Parathyroid adenoma (tissue), 2 donors: ENCODE measurements around the gene CTCF.

ENCODE experiments used
- H2AFZ ChIP-seq: fragments of 300-600 bp; sonication (generic); one replicate; pipeline ENCODE4 v1.7.0; 2017; ENCODE audit warnings: antibody characterized with exemption, mild to moderate bottlenecking
- H3K27ac ChIP-seq: fragments of 300-600 bp; sonication (generic); one replicate; pipeline ENCODE4 v1.7.0; 2017
- H3K27me3 ChIP-seq: fragments of 300-600 bp; sonication (generic); one replicate; pipeline ENCODE4 v1.7.0; 2017; ENCODE audit warnings: low read length; ENCODE audit not compliant: control insufficient read depth, insufficient read depth
- H3K36me3 ChIP-seq: fragments of 300-600 bp; sonication (generic); one replicate; pipeline ENCODE4 v1.7.0; 2017; ENCODE audit warnings: low read length; ENCODE audit not compliant: control insufficient read depth, insufficient read depth
- H3K4me1 ChIP-seq: fragments of 300-600 bp; sonication (generic); one replicate; pipeline ENCODE4 v1.7.0; 2017; ENCODE audit warnings: control low read depth
- H3K4me2 ChIP-seq: fragments of 300-600 bp; sonication (generic); one replicate; pipeline ENCODE4 v1.7.0; 2017; ENCODE audit warnings: low read length
- H3K4me3 ChIP-seq: fragments of 300-600 bp; sonication (generic); one replicate; pipeline ENCODE4 v1.7.0; 2017; ENCODE audit warnings: low read depth, low read length
- H3K79me2 ChIP-seq: fragments of 300-600 bp; sonication (generic); one replicate; pipeline ENCODE4 v1.7.0; 2017; ENCODE audit warnings: control low read depth
- H3K9ac ChIP-seq: fragments of 300-600 bp; sonication (generic); one replicate; pipeline ENCODE4 v1.7.0; 2017; ENCODE audit warnings: mild to moderate bottlenecking
- H3K9me3 ChIP-seq: fragments of 300-600 bp; sonication (generic); one replicate; pipeline ENCODE4 v1.7.0; 2017; ENCODE audit warnings: low read length; ENCODE audit not compliant: control insufficient read depth
- TF ChIP-seq, protein P1 (sequence below): fragments of 300-600 bp; sonication (generic); IDR thresholded peaks from one replicate; pipeline ENCODE4 v1.7.0; 2017; ENCODE audit warnings: antibody characterized with exemption, mild to moderate bottlenecking
- donor health status: primary hyperparathyroidism.

CTCF gene

DNA sequence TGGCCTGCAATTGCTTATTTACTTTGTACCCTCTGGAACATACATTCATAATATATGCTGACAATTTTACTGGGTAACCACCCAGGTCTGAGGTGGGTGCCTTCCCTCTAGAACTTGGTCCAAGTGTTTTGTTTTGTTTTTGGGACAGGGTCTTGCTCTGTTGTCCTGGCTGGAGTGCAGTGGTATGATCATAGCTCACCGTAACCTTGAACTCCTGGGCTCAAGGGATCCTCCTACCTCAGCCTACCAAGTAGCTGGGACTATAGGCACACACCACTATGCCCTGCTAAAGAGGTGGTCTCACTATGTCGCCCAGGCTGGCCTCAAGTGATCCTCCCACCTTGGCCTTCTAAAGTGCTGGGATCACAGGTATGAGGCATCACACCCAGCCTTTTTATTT, 11.2 kb upstream of the CTCF start:
- Histone ChIP-seq H3K4me1 (no peaks in the 10 kb centered on the region), H3K9ac (no peak overlapping the region)

DNA sequence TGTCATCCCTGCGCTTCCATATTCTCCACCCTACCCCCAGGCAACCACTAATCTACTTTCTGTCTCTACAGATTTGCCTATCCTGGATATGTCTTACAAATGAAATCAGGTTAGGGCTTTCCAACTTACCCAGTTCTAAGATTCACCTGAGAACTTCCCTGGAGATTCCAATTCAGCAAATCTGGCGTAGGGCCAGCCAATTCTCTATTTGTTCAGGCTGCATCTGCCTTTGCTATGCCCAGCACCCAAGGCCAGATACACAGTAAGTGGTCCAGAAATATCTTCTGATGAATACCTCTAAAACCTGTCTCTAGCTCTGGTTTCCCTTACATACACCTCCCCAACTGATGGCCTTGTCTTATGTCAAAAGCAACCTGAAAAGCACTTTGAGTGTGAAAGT, 10.4 kb upstream of the CTCF start:
- Histone ChIP-seq H3K4me2 (no peak overlapping the region), H3K4me3 (no peak overlapping the region), H3K27me3 (no peaks in the 10 kb centered on the region), H3K79me2 (peaks cover 4% of the 10 kb centered on the region), H3K9me3 (no peaks in the 10 kb centered on the region), H3K4me1 (no peaks in the 10 kb centered on the region), H3K27ac (peak overlapping the region; percentile 1), H3K36me3 (no peaks in the 10 kb centered on the region), H3K9ac (no peak overlapping the region), H2AFZ (no peak overlapping the region)
- TF ChIP-seq, protein P1, sequence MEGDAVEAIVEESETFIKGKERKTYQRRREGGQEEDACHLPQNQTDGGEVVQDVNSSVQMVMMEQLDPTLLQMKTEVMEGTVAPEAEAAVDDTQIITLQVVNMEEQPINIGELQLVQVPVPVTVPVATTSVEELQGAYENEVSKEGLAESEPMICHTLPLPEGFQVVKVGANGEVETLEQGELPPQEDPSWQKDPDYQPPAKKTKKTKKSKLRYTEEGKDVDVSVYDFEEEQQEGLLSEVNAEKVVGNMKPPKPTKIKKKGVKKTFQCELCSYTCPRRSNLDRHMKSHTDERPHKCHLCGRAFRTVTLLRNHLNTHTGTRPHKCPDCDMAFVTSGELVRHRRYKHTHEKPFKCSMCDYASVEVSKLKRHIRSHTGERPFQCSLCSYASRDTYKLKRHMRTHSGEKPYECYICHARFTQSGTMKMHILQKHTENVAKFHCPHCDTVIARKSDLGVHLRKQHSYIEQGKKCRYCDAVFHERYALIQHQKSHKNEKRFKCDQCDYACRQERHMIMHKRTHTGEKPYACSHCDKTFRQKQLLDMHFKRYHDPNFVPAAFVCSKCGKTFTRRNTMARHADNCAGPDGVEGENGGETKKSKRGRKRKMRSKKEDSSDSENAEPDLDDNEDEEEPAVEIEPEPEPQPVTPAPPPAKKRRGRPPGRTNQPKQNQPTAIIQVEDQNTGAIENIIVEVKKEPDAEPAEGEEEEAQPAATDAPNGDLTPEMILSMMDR, result no peak

More for the DNA sequence above, 11.2 kb upstream of the CTCF start:
- Histone ChIP-seq H3K79me2 (peaks cover 4% of the 10 kb centered on the region), H2AFZ (no peak overlapping the region), H3K27ac (no peak overlapping the region), H3K36me3 (no peaks in the 10 kb centered on the region), H3K27me3 (no peaks in the 10 kb centered on the region), H3K4me3 (no peak overlapping the region), H3K4me2 (no peak overlapping the region), H3K9me3 (no peaks in the 10 kb centered on the region)
- TF ChIP-seq, protein P1, result no peak

DNA sequence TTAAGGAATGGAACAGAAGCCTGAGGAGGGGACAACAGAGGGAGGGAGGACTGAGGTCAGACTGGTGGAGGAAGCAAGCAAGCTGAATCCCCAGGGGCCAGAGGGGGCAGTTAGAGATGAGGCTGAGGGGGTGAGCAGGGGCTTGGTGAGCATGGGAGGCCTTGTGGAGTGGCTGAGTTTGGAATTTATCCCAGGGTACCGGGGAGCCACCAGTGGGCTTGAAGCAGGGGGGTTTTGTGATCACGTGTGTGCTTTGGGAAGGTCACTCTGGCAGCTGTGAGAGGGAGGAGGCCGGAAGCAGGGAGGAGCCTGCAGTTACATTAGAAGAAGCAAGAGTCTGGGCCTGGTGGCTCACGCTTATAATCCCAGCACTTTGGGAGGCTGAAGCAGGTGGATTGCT, 9.8 kb upstream of the CTCF start:
- Histone ChIP-seq H3K36me3 (no peaks in the 10 kb centered on the region), H3K27ac (peak overlapping the region; percentile 1), H3K9ac (no peak overlapping the region), H3K4me1 (no peaks in the 10 kb centered on the region), H2AFZ (no peak overlapping the region), H3K79me2 (peaks cover 4% of the 10 kb centered on the region), H3K4me3 (no peak overlapping the region), H3K4me2 (no peak overlapping the region), H3K27me3 (no peaks in the 10 kb centered on the region), H3K9me3 (no peaks in the 10 kb centered on the region)
- TF ChIP-seq, protein P1, result no peak

DNA sequence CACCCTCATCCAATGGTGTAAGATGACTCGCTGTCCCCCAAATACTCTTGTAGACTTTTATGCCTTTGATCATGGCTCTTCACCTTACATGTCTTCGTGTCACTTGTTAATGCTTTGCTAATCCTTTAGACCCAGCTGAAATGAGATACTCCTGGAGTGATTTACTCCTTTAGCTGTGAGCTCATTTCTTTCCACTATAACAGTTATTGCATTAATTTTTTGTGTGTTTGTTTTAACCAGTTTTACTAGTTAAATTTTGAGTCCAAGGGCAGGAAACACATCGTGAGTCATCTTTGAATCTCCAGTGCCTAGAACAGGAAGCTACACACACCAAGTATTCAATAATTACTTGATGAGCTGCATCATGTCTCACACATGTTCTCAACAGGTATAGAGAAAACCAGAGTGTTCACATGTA, 6.5 kb upstream of the CTCF start:
- no peak overlapping the region for H3K4me2 ChIP-seq
- peaks cover 7% of the 10 kb centered on the region for H3K79me2 ChIP-seq
- no peaks in the 10 kb centered on the region for H3K9me3 ChIP-seq
- H3K4me1 ChIP-seq, result no peaks in the 10 kb centered on the region
- no peak overlapping the region for H3K9ac ChIP-seq
- TF ChIP-seq, protein P1, result no peak
- H3K27me3 ChIP-seq, result no peaks in the 10 kb centered on the region
- no peaks in the 10 kb centered on the region for H3K36me3 ChIP-seq
- H3K27ac ChIP-seq, result no peak overlapping the region
- no peak overlapping the region for H2AFZ ChIP-seq
- no peak overlapping the region for H3K4me3 ChIP-seq

DNA sequence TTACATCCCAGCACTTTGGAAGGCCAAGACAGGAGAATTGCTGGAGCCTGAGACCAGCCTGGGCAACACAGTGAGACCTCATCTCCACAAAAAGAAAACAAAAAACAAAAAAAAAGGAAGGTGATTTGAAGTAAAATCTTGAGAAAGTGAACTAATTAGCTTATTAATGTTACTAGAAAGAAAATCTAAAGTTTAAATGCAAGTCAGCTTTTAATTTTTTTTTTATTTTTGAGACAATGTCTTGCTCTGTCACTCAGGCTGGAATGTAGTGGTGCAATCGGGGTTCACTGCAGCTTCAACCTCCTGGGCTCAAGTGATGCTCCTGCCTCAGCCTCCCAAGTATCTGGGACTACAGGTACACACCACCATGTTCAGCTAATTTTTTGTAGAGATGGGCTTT, 3.5 kb upstream of the CTCF start:
- H3K27ac ChIP-seq, result no peak overlapping the region
- H2AFZ ChIP-seq, result no peak overlapping the region
- TF ChIP-seq, protein P1, result no peak
- no peaks in the 10 kb centered on the region for H3K36me3 ChIP-seq
- peaks cover 4% of the 10 kb centered on the region for H3K4me1 ChIP-seq
- H3K4me2 ChIP-seq, result no peak overlapping the region
- H3K9me3 ChIP-seq, result no peaks in the 10 kb centered on the region
- no peak overlapping the region for H3K4me3 ChIP-seq
- H3K79me2 ChIP-seq, result peaks cover 3% of the 10 kb centered on the region
- no peak overlapping the region for H3K9ac ChIP-seq
- no peaks in the 10 kb centered on the region for H3K27me3 ChIP-seq
